HL-60 (cell line): ENCODE data around the gene TMEM52.

Experiments
- DNase-seq, 2 experiments: peaks; one replicate each; pipeline ENCODE4 v3.0.0-alpha.2; 2010 to 2020; ENCODE audit warnings: low read depth in 1 of 2, low spot score in 1 of 2
- H3K27ac ChIP-seq: fragments of 250-450 bp; sonication (Bioruptor Pico); replicated peaks from 2 replicates; pipeline ENCODE4 v1.5.1; 2020; ENCODE audit warnings: mild to moderate bottlenecking, moderate library complexity
- H3K27me3 ChIP-seq: fragments of 250-450 bp; sonication (Bioruptor Pico); 2 replicates; pipeline ENCODE4 v1.5.1; 2021; ENCODE audit warnings: mild to moderate bottlenecking, moderate library complexity; ENCODE audit not compliant: insufficient read depth, poor library complexity, severe bottlenecking
- H3K4me3 ChIP-seq: replicated peaks from 2 replicates; pipeline ENCODE4 v1.5.1; 2011; ENCODE audit warnings: mild to moderate bottlenecking, control low read depth, low read length; ENCODE audit not compliant: insufficient read depth
- GABPA ChIP-seq: IDR thresholded peaks from 2 replicates; pipeline ENCODE4 v1.6.1; 2012; ENCODE audit warnings: low read depth
- POLR2AphosphoS5 ChIP-seq: IDR thresholded peaks from 2 replicates; pipeline ENCODE4 v1.6.1; 2012; ENCODE audit warnings: low read depth
- SPI1 ChIP-seq: IDR thresholded peaks from 2 replicates; pipeline ENCODE4 v1.6.1; 2012; ENCODE audit warnings: low read depth, mild to moderate bottlenecking, borderline replicate concordance
- TF ChIP-seq, protein P1 (sequence below): IDR thresholded peaks from 2 replicates; pipeline ENCODE4 v1.6.1; 2012; ENCODE audit warnings: low read depth; ENCODE audit not compliant: insufficient replicate concordance
- TF ChIP-seq, protein P2 (sequence below): IDR thresholded peaks from one replicate; pipeline ENCODE4 v1.5.1; 2011; ENCODE audit warnings: low read length, control low read depth, inconsistent platforms; ENCODE audit not compliant: insufficient read depth

Gene TMEM52

DNA sequence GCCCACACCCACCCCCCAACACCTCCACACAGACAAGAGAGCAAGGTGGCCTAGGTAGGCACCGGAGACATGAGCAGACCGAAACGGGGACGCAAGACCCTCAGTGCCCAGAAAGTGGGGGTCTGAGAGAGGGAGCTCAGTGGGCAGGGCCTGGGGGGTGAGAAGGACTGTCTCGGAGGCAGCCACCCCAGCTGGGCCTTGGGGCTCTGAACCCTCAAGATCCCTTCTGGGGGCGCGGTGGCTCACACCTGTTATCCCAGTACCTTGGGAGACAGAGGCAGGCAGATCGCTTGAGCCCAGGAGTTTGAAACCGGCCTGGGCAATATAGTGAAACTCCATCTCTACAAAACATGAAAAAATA lies 19.1 kb downstream of the TMEM52 start:
- no peak overlapping the region for H3K27ac ChIP-seq
- H3K27me3 ChIP-seq = no peaks in the 10 kb centered on the region
- TF ChIP-seq GABPA = no peak
- TF ChIP-seq, protein P1, sequence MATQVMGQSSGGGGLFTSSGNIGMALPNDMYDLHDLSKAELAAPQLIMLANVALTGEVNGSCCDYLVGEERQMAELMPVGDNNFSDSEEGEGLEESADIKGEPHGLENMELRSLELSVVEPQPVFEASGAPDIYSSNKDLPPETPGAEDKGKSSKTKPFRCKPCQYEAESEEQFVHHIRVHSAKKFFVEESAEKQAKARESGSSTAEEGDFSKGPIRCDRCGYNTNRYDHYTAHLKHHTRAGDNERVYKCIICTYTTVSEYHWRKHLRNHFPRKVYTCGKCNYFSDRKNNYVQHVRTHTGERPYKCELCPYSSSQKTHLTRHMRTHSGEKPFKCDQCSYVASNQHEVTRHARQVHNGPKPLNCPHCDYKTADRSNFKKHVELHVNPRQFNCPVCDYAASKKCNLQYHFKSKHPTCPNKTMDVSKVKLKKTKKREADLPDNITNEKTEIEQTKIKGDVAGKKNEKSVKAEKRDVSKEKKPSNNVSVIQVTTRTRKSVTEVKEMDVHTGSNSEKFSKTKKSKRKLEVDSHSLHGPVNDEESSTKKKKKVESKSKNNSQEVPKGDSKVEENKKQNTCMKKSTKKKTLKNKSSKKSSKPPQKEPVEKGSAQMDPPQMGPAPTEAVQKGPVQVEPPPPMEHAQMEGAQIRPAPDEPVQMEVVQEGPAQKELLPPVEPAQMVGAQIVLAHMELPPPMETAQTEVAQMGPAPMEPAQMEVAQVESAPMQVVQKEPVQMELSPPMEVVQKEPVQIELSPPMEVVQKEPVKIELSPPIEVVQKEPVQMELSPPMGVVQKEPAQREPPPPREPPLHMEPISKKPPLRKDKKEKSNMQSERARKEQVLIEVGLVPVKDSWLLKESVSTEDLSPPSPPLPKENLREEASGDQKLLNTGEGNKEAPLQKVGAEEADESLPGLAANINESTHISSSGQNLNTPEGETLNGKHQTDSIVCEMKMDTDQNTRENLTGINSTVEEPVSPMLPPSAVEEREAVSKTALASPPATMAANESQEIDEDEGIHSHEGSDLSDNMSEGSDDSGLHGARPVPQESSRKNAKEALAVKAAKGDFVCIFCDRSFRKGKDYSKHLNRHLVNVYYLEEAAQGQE = no peak
- DNase-seq = no peak
- no peak overlapping the region for H3K4me3 ChIP-seq

DNA sequence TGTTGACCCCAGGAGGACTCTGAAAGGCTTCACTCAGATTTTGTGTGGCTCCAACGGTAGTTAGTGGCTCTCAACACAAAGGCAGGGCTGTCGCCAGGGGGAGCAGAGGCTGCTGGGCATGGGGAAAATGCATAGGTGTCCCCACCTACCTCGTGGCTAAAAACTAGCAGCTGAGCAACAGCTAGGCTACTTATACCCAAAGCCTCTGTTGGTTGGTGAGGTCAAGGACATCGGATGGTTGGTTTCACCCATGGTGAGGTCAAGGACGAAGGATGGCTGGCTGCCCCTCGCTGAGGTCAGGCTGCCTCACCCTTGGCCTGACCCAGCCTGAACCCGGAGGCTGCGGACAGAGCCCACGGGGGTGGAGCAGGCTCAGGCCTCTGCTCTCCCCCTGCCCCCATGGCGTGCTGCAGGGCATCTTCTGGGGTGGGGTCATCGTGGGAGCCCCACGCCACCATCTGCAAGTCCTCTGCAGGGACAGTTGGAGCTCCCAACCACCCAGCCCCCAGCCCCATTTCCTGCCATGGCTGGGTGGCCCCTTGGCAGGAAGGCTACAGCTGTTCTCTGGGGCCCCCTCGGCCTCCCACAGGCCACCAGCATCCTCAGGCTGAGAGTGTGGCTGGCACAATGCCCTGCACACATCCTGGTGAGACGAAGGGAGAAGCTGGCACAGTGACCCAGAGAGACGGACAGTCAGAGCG lies 19.7 kb downstream of the TMEM52 start:
- no peak overlapping the region for H3K4me3 ChIP-seq
- H3K27ac ChIP-seq = no peak overlapping the region
- TF ChIP-seq POLR2AphosphoS5 (no peak), GABPA (no peak), SPI1 (no peak)
- TF ChIP-seq, protein P1 = no peak
- TF ChIP-seq, protein P2, sequence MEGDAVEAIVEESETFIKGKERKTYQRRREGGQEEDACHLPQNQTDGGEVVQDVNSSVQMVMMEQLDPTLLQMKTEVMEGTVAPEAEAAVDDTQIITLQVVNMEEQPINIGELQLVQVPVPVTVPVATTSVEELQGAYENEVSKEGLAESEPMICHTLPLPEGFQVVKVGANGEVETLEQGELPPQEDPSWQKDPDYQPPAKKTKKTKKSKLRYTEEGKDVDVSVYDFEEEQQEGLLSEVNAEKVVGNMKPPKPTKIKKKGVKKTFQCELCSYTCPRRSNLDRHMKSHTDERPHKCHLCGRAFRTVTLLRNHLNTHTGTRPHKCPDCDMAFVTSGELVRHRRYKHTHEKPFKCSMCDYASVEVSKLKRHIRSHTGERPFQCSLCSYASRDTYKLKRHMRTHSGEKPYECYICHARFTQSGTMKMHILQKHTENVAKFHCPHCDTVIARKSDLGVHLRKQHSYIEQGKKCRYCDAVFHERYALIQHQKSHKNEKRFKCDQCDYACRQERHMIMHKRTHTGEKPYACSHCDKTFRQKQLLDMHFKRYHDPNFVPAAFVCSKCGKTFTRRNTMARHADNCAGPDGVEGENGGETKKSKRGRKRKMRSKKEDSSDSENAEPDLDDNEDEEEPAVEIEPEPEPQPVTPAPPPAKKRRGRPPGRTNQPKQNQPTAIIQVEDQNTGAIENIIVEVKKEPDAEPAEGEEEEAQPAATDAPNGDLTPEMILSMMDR = no peak
- H3K27me3 ChIP-seq = no peaks in the 10 kb centered on the region
- peak in 1 of 2 experiments; percentile 29 for DNase-seq

DNA sequence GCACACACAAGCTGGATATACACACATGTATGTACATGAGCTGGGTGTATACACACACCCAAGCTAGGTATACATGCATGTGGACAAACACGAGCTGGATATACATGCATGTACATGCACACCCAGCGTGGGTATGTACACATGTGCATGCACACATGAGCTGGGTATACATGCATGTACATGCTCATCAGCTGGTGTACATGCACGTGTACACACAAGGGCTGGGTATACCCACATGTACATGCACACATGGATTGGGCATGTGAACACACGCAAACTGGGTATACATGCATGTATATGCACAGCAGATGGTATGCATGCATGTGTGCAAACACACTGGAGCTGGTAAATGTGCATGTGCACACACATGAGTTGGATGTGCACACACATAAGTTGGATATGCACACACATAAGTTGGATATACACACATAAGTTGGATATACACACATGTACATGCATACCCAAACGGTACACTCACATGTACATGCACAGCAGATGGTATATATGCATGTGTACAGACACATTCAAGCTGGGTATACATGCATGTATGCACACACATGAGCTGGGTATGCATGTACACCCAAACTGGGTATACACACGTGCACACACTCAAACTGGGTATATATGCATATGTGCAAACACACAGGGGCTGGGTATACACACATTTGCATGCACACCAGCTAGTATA lies 20.7 kb downstream of the TMEM52 start:
- Histone ChIP-seq H3K27me3 (no peaks in the 10 kb centered on the region), H3K27ac (no peak overlapping the region), H3K4me3 (no peak overlapping the region)
- no peak for DNase-seq
- no peak for TF ChIP-seq POLR2AphosphoS5
- TF ChIP-seq SPI1 = no peak

DNA sequence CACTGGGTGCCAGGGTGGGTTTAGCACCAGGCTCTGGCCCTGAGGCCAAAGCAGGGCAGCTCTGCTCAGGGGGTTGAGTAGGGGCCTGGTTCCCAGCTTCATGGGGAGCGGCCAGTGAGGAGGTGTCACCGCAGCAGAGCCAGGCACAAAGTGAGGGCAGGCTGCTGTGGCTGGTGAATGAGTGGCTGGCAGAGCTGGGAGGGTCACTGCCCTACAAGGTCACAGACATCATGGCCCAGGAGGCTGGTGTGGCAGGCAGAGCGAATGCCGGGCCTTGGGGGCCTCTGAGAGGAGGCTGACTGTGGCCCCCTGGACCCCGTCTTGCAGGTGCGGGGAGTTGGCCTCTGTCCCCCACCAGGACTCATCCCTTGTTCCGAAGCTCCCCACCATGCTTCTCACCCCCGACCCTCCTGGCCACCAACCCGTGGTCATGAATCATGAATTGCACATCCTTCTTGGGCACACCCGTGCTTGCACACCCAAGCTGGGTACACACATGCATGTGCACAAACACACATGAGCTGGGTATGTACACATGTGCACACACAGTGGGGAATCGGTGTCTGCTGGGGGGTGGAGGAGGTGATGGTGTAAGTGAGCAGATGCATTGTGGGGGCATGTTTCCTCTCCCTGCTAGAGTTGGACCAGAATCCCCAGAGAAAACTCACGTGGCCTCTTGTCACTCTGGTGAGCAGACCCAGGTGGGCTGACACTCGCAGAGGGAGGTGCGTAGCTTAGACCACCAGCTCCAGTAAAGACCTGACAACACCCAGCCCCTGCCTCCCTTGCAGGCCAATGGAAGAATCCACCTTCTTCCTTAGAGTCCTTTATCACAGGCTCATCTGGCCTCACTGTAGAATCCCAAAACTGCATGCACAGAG lies 23.4 kb downstream of the TMEM52 start:
- TF ChIP-seq, protein P2 = no peak

More for the DNA sequence above, 23.4 kb downstream of the TMEM52 start:
- Histone ChIP-seq H3K4me3 (no peak overlapping the region), H3K27ac (no peak overlapping the region), H3K27me3 (no peaks in the 10 kb centered on the region)
- DNase-seq = no peak
